ENCODE data around the gene ALCAM.

Gene ALCAM

GRCh38 chr3:105354429-105354828 is 12.3 kb upstream of the ALCAM start:
- no peak for TF ChIP-seq CTCF (IDR thresholded peaks at IDR 0.05; ENCODE audit: low read depth, low read length, missing control alignments)
- H3K4me3 ChIP-seq (replicated peaks; ENCODE audit: low read depth, low read length): no peak overlapping the region
- no peak for DNase-seq (ENCODE audit: extremely low read depth, low read depth)

GRCh38 chr3:105355408-105356061 is 11.2 kb upstream of the ALCAM start:
- no peak for DNase-seq (ENCODE audit: extremely low read depth, low read depth)
- no peak overlapping the region for H3K4me3 ChIP-seq (replicated peaks; ENCODE audit: low read depth, low read length)
- no peak for TF ChIP-seq CTCF (IDR thresholded peaks at IDR 0.05; ENCODE audit: low read depth, low read length, missing control alignments)

DNA sequence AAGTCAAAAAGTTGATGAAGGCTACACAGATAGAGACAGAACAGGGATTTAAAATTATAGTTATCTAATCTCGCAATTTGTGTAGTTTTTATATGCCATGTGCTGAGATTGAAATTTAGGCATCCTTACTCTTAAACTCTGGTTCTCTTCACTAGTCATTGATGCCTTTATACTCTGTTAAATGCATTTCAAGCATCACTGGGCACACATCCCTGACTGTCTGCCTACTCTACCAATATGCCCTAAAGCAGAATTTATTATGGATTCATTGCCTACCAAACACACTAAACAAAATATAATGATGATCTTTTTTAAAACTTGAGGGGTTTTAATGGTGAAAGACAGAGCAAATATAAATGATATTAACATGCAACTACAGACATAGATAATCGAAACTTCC is 10.3 kb upstream of the ALCAM start:
- DNase-seq (ENCODE audit: extremely low read depth, low read depth): no peak
- H3K4me3 ChIP-seq (replicated peaks; ENCODE audit: low read depth, low read length): no peak overlapping the region
- no peak for TF ChIP-seq CTCF (IDR thresholded peaks at IDR 0.05; ENCODE audit: low read depth, low read length, missing control alignments)

DNA sequence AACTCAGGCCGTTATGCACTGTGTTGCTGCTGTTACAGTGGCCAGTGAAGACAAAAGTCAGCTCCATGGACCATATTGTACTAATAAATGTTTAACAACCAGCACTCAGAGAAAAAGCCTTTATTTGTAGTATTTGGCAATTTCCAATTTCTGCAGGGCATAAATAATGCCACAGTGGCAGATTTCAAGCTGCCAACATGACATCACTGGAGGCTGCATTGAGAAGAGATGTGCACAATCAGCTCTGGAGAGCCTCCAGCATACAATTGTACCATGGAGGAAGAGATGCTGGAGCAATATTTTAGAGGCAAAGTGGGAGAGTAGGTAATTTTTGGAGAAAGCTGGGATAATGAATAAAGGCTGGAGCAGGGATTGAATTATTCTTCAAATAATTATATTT is 9.7 kb upstream of the ALCAM start:
- DNase-seq (ENCODE audit: extremely low read depth, low read depth): no peak
- H3K4me3 ChIP-seq (replicated peaks; ENCODE audit: low read depth, low read length): no peak overlapping the region
- no peak for TF ChIP-seq CTCF (IDR thresholded peaks at IDR 0.05; ENCODE audit: low read depth, low read length, missing control alignments)

- no peak overlapping the region for H3K4me3 ChIP-seq (replicated peaks; ENCODE audit: low read depth, low read length)
- no peak for TF ChIP-seq CTCF (IDR thresholded peaks at IDR 0.05; ENCODE audit: low read depth, low read length, missing control alignments)
- DNase-seq (ENCODE audit: extremely low read depth, low read depth): no peak
These were observed 7.5 kb upstream of the ALCAM start for GRCh38 chr3:105359098-105359762.

DNA sequence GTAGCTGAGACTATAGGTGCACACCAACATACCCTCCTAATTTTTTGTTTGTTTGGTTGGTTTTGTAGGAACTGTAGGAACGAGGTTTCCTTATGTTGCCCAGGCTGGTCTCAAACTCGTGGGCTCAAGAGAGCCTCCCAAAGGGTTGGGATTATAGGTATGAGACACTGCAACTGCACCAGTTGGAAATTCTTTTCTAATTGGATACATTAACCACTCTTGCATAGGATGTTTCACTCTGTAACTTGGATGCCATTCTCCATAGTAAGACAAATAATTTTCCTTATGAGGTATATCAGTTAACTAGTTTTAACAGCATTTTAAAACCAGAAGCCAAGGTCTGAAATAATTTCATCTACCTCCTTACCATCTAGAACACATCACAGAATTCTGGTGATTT is 6.7 kb upstream of the ALCAM start:
- TF ChIP-seq CTCF (IDR thresholded peaks at IDR 0.05; ENCODE audit: low read depth, low read length, missing control alignments): no peak
- no peak for DNase-seq (ENCODE audit: extremely low read depth, low read depth)

More for the DNA sequence above, 6.7 kb upstream of the ALCAM start:
- H3K4me3 ChIP-seq (replicated peaks; ENCODE audit: low read depth, low read length): no peak overlapping the region

Measured in HFF-Myc (cell line).